Activated T-cell treated with anti-CD3 and anti-CD28 coated beads, Interleukin-2, amount 50 U/mL, for 4 hours (primary cell): ENCODE data around the gene TCF19. TPM values are rescaled to one million over a fixed set of nuclear protein-coding genes. Genes with fewer than 3 reads are reported as not detected.

Experiments
- ATAC-seq, 2 donors: fragments of 200-7000 bp; cut with Tn5 transposase; one replicate each; pipeline ENCODE4 v1.10.0; 2021
- DNase-seq: peaks from one replicate; pipeline ENCODE4 v3.0.0-alpha.2; 2020
- H3K27me3 Mint-ChIP-seq: one replicate; pipeline ENCODE4 v1.8.0; 2021; ENCODE audit warnings: low read depth, mixed read lengths
- H3K36me3 Mint-ChIP-seq: one replicate; pipeline ENCODE4 v1.8.0; 2022; ENCODE audit warnings: mixed read lengths; ENCODE audit not compliant: insufficient read depth
- H3K4me1 Mint-ChIP-seq: one replicate; pipeline ENCODE4 v1.8.0; 2021; ENCODE audit warnings: low read depth, mixed read lengths
- H3K4me3 Mint-ChIP-seq: one replicate; pipeline ENCODE4 v1.8.0; 2021; ENCODE audit warnings: mild to moderate bottlenecking, moderate library complexity, mixed read lengths
- H3K9me3 Mint-ChIP-seq: one replicate; pipeline ENCODE4 v1.8.0; 2021; ENCODE audit warnings: mixed read lengths
- total RNA-seq, 3 donors: library from RNA; stranded (reverse); gene quantifications; one replicate each; pipeline ENCODE4 v1.2.1, GENCODE V29; 2021

Gene TCF19
- total RNA-seq, 3 donors from 2014 or later, result 28.8 to 31.1 (median 30.8) TPM

GRCh38 chr6:31140643-31141042 is 17.7 kb upstream of the TCF19 start:
- Mint-ChIP-seq H3K27me3 (peaks cover 2% of the 10 kb centered on the region), H3K4me1 (peaks cover 4% of the 10 kb centered on the region), H3K36me3 (peaks cover 6% of the 10 kb centered on the region), H3K9me3 (no peaks in the 10 kb centered on the region), H3K4me3 (no peak overlapping the region)
- no peak for DNase-seq
- ATAC-seq, result no peak

- Mint-ChIP-seq H3K36me3 (peaks cover 6% of the 10 kb centered on the region), H3K9me3 (no peaks in the 10 kb centered on the region), H3K27me3 (peaks cover 2% of the 10 kb centered on the region), H3K4me1 (peaks cover 4% of the 10 kb centered on the region), H3K4me3 (no peak overlapping the region)
- DNase-seq, result no peak
- no peak for ATAC-seq
Measured at GRCh38 chr6:31142361-31142761, 16.0 kb upstream of the TCF19 start.

- Mint-ChIP-seq H3K27me3 (no peaks in the 10 kb centered on the region), H3K9me3 (no peaks in the 10 kb centered on the region), H3K4me3 (no peak overlapping the region), H3K4me1 (no peaks in the 10 kb centered on the region), H3K36me3 (peaks cover 6% of the 10 kb centered on the region)
- ATAC-seq (no peak), DNase-seq (no peak)
Measured at GRCh38 chr6:31143148-31143547, 15.2 kb upstream of the TCF19 start.

GRCh38 chr6:31144296-31144969 is 14.0 kb upstream of the TCF19 start:
- ATAC-seq, result no peak
- Mint-ChIP-seq H3K4me3 (no peak overlapping the region), H3K27me3 (no peaks in the 10 kb centered on the region), H3K4me1 (no peaks in the 10 kb centered on the region), H3K36me3 (peaks cover 6% of the 10 kb centered on the region), H3K9me3 (no peaks in the 10 kb centered on the region)
- no peak for DNase-seq

- no peak for DNase-seq
- ATAC-seq, result no peak
- Mint-ChIP-seq H3K9me3 (no peaks in the 10 kb centered on the region), H3K27me3 (no peaks in the 10 kb centered on the region), H3K4me3 (no peak overlapping the region), H3K4me1 (no peaks in the 10 kb centered on the region), H3K36me3 (peaks cover 9% of the 10 kb centered on the region)
Measured at GRCh38 chr6:31144970-31145340, 13.4 kb upstream of the TCF19 start.

GRCh38 chr6:31145386-31145785 is 13.0 kb upstream of the TCF19 start:
- no peaks in the 10 kb centered on the region for H3K27me3 Mint-ChIP-seq
- DNase-seq, result no peak
- H3K4me3 Mint-ChIP-seq, result no peak overlapping the region
- ATAC-seq, result no peak
- peaks cover 12% of the 10 kb centered on the region for H3K36me3 Mint-ChIP-seq
- H3K4me1 Mint-ChIP-seq, result no peaks in the 10 kb centered on the region
- H3K9me3 Mint-ChIP-seq, result no peaks in the 10 kb centered on the region

GRCh38 chr6:31149827-31150447 is 8.5 kb upstream of the TCF19 start:
- peaks cover 17% of the 10 kb centered on the region for H3K36me3 Mint-ChIP-seq

GRCh38 chr6:31152781-31153180 is 5.6 kb upstream of the TCF19 start:
- Mint-ChIP-seq H3K36me3 (peaks cover 19% of the 10 kb centered on the region), H3K27me3 (no peaks in the 10 kb centered on the region), H3K4me3 (no peak overlapping the region), H3K9me3 (no peaks in the 10 kb centered on the region), H3K4me1 (peaks cover 7% of the 10 kb centered on the region)
- no peak for DNase-seq
- no peak for ATAC-seq

More at GRCh38 chr6:31149827-31150447, 8.5 kb upstream of the TCF19 start:
- ATAC-seq, result no peak
- no peak for DNase-seq
- H3K4me3 Mint-ChIP-seq, result no peak overlapping the region
- no peaks in the 10 kb centered on the region for H3K27me3 Mint-ChIP-seq
- no peaks in the 10 kb centered on the region for H3K4me1 Mint-ChIP-seq
- H3K9me3 Mint-ChIP-seq, result no peaks in the 10 kb centered on the region

GRCh38 chr6:31154436-31154835 is 4.0 kb upstream of the TCF19 start:
- Mint-ChIP-seq H3K36me3 (peaks cover 19% of the 10 kb centered on the region), H3K27me3 (no peaks in the 10 kb centered on the region), H3K9me3 (no peaks in the 10 kb centered on the region), H3K4me1 (peaks cover 17% of the 10 kb centered on the region), H3K4me3 (no peak overlapping the region)
- DNase-seq (no peak), ATAC-seq (no peak)

GRCh38 chr6:31156641-31157040 is 1.7 kb upstream of the TCF19 start:
- peak overlapping the region; percentile 93 for H3K4me3 Mint-ChIP-seq
- H3K4me1 Mint-ChIP-seq, result peaks cover 21% of the 10 kb centered on the region
- H3K9me3 Mint-ChIP-seq, result no peaks in the 10 kb centered on the region
- no peak for DNase-seq
- no peaks in the 10 kb centered on the region for H3K27me3 Mint-ChIP-seq
- peaks cover 4% of the 10 kb centered on the region for H3K36me3 Mint-ChIP-seq
- no peak for ATAC-seq

GRCh38 chr6:31157513-31158139 is 763 bp upstream of the TCF19 start, which contains the start of gene CCHCR1:
CCHCR1 (minus strand) TSS chr6:31157802; CDS start chr6:31157600, 202 bp downstream.
- peak within 1 kb of the TSS; percentile 93 for H3K4me3 Mint-ChIP-seq
- DNase-seq (no peak), ATAC-seq (peak; percentile 20 to 30)
- peaks cover 4% of the 10 kb centered on the region for H3K36me3 Mint-ChIP-seq
- H3K27me3 Mint-ChIP-seq, result no peaks in the 10 kb centered on the region
- peaks cover 21% of the 10 kb centered on the region for H3K4me1 Mint-ChIP-seq
- no peaks in the 10 kb centered on the region for H3K9me3 Mint-ChIP-seq

GRCh38 chr6:31158863-31159855 is 770 bp downstream of the TCF19 start:
- Mint-ChIP-seq H3K4me1 (peaks cover 21% of the 10 kb centered on the region), H3K9me3 (no peaks in the 10 kb centered on the region), H3K4me3 (peak overlapping the region; percentile 93), H3K36me3 (peaks cover 4% of the 10 kb centered on the region), H3K27me3 (no peaks in the 10 kb centered on the region)
- ATAC-seq (peak; percentile 13 to 19), DNase-seq (no peak)

GRCh38 chr6:31161216-31162126 is 3.1 kb downstream of the TCF19 start:
- ATAC-seq (no peak), DNase-seq (no peak)
- no peaks in the 10 kb centered on the region for H3K36me3 Mint-ChIP-seq
- no peak overlapping the region for H3K4me3 Mint-ChIP-seq
- H3K4me1 Mint-ChIP-seq, result peaks cover 24% of the 10 kb centered on the region
- H3K27me3 Mint-ChIP-seq, result no peaks in the 10 kb centered on the region
- H3K9me3 Mint-ChIP-seq, result no peaks in the 10 kb centered on the region
